IPS-11a (cell line): ENCODE data around the gene BANK1.
"Not testable (repeated sequence)": the region's sequence is repeated elsewhere in the genome, so short reads cannot be mapped to it uniquely, and the experiment has no call there.

Experiments used
- H3K4me3 ChIP-seq: one replicate; pipeline ENCODE4 v1.5.1; 2013; ENCODE audit warnings: low read depth, low read length, control low read depth

BANK1 gene

GRCh38 chr4:101871962-101872676, 81.6 kb downstream of the BANK1 start:
- no peak overlapping the region for H3K4me3 ChIP-seq

DNA sequence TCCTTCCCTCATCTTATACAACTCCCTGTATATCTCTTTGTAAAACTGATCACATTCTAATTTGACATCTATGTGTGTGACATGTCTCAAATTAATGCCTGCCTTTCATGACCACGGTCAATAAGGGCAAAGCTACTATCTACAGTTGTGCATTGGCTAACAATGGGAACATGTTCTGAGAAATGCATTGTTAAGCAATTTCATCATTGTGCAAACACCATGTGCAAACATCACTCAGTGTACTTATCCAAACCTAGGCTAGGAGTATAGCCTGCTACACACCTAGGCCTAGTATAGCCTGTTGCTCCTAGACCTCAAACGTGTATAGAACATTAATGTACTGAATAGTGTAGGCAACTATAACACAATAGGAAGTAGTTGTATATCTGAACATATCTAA, 95.0 kb downstream of the BANK1 start:
- no peak overlapping the region for H3K4me3 ChIP-seq

- no peak overlapping the region for H3K4me3 ChIP-seq
Measured at GRCh38 chr4:101886826-101887225, 96.3 kb downstream of the BANK1 start.

DNA sequence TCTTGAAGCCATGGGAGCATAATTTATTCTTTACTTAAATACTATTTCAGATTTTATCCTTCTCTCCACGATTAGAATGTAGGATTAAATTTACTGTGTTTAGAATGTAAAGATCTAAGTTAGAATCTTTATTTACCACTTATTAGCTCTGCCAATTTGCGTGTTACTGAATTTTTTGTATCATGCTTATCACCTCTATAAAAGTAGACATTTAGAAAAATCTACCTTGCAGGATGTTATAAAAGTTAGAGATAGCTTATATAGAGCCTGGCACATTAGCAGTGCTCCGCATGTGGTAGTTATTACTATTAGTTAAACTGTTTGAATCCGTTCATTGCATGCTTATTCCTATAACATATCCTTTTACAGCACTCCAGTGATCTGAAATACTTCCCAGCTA, 97.9 kb downstream of the BANK1 start:
- H3K4me3 ChIP-seq = no peak overlapping the region

DNA sequence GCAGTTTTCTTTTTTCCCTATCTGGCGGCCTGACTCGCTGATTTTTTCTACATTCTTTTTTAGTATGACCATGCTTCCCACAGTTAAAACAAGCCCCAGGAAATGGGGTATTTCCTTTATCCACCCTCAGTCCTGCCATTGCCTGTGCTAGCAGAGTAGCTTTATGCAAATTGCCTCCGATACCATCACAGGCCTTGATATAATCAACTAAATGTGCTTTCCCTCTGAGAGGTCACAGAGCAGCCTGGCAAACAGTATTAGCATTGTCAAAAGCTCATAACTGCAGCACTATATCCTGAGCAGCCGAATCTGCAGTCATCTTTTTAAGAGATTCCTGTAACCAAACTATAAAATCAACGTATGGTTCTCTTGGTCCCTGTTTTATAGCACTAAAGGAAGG, 115.0 kb downstream of the BANK1 start:
- not testable (repeated sequence) for H3K4me3 ChIP-seq

- no peak overlapping the region for H3K4me3 ChIP-seq
Measured at GRCh38 chr4:101910786-101911373, 120.3 kb downstream of the BANK1 start.

GRCh38 chr4:101911616-101912015, 121.1 kb downstream of the BANK1 start:
- H3K4me3 ChIP-seq = no peak overlapping the region

- no peak overlapping the region for H3K4me3 ChIP-seq
Measured at GRCh38 chr4:101914761-101915160, 124.2 kb downstream of the BANK1 start.

DNA sequence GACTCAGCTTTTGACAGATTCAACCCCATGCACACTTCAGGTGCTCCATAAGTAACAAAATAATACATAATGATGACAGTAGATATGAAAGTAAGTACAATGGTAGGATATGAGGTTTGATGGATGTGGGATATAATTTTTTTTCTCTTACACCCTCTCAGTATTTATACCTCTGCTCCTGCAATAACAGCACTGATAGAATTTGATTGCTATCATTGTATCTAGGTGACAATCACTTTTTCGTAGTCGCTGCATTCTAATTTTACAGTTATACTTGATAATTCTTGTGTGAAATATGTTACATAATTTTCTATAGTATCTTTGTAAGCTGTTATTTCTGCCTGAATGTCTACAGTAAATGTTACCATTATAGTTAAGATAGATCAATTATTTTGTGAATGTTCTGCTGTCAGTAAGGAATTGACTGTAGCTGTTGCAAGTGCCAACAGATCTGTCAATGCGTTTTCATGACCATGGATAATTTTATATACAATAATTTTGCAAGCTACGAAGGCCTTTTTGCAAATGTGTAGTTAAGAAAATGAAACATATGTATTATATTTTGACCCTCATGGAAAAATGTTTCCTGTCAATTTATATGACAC, 128.9 kb downstream of the BANK1 start:
- H3K4me3 ChIP-seq = no peak overlapping the region

DNA sequence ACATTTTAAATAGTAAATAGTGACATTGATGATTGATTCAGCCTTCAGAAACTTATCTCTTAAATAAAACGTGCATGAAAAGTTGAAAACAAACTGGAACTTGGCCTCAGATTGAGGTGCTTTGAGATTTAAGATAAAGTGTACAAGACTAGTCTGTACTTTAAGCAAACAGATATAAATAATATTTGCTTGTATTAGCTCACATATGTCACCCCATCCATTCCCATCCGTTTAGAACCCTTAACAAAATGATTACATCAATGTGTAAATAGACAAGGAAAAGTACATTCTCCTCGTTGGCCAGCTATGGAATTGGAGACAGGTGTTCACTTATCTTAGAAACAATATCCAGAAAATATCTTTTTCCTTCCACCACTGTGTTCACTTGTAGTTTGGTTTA, 130.8 kb downstream of the BANK1 start:
- no peak overlapping the region for H3K4me3 ChIP-seq

- H3K4me3 ChIP-seq = no peak overlapping the region
Measured at GRCh38 chr4:101931619-101932018, 141.1 kb downstream of the BANK1 start.

DNA sequence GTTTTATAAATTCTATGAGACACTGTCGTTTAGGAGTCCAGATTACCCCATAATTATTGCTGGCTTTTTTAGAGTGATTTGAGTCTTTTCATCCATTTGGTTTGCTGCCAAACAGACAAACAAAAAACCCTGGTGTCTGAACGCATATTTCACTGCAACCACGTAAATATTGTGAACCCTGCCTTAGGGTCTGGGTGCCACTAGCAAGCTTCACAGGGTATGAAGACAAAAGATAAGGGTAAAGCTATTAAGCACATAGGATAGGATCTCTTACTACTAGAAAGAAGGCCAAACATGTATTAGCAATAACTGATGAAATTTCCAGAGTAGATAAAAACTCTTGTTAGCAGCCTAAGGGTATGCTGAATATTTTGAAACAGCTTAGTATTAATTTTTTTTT, 143.3 kb downstream of the BANK1 start:
- H3K4me3 ChIP-seq = no peak overlapping the region

- H3K4me3 ChIP-seq = no peak overlapping the region
Measured at GRCh38 chr4:101938836-101939235, 148.3 kb downstream of the BANK1 start.

DNA sequence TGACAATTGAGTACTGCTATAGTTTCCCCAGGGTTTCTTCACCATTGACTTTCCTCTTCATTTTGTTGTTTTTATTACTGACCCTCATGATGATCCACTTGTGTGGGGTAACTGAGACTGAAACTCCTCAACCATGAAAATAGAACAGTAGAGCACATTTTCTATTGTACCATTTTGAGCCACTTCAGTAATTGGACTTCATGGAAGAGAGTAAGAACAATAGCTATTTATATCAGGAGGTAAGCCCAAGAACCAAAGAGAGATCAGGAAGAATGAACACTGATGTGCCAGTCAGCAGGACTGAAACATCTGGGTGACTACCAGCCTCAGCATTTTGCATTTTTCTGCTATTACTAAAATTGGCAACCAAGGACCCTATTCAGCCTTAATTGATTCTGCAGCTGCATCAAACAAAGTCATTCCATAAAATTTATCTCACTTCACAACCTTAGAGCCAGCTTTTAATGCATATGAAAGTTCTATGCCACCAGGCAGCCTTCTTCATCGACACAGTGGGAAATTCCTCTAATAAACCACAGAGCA, 151.4 kb downstream of the BANK1 start:
- no peak overlapping the region for H3K4me3 ChIP-seq

GRCh38 chr4:101942891-101943290, 152.4 kb downstream of the BANK1 start:
- H3K4me3 ChIP-seq = no peak overlapping the region

GRCh38 chr4:101944649-101945048, 154.1 kb downstream of the BANK1 start:
- H3K4me3 ChIP-seq = no peak overlapping the region

DNA sequence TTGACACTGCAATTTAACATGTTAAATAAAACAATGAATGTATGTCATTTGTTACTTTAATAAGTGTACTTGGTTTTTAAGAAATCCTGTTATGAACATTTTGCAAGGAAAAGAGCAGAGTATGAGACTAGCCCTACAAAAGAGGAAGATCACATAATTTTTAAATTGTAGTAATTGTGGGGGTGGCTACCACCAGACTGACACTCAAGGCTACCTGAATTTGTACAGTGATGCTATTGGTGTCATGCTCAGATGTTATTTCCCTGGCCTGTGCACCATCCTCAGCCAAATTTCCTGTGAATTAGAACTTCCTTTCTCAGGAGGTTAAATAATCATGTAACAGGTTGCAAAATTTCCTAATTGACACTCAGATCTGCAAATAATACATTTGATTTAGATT, 157.5 kb downstream of the BANK1 start:
- H3K4me3 ChIP-seq = no peak overlapping the region

DNA sequence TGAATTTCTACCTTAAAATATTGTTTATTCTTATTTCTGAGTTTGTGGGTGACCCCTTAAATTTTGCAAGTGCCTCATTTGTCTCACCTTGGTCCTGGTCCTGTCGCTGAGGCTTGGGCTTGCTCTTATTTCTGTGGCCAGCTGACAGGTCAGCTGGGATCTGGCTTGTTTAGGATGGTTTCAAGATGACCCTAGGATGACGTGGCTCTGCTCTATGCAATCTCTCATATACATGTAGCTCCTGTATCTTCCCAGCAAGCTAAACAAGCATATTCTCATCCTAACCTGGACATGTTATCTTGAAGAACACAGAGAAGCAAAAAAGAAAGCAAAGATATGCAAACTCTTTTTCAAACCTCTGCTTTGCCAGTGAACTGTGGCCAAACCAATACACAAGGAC, 158.4 kb downstream of the BANK1 start:
- no peak overlapping the region for H3K4me3 ChIP-seq

- H3K4me3 ChIP-seq = no peak overlapping the region
Measured at GRCh38 chr4:101950258-101950979, 159.9 kb downstream of the BANK1 start.

GRCh38 chr4:101952985-101953384, 162.5 kb downstream of the BANK1 start:
- no peak overlapping the region for H3K4me3 ChIP-seq

- no peak overlapping the region for H3K4me3 ChIP-seq
Measured at GRCh38 chr4:101953949-101954348, 163.4 kb downstream of the BANK1 start.

GRCh38 chr4:101954351-101954750, 163.8 kb downstream of the BANK1 start:
- H3K4me3 ChIP-seq = no peak overlapping the region
